Measurements from ENCODE around the gene CD207. TPM values are rescaled to one million over a fixed set of nuclear protein-coding genes. Genes with fewer than 3 reads are reported as not detected.

The CD207 gene
- total and polyA plus RNA-seq, 2 experiments from 2014 or later = not detected

DNA sequence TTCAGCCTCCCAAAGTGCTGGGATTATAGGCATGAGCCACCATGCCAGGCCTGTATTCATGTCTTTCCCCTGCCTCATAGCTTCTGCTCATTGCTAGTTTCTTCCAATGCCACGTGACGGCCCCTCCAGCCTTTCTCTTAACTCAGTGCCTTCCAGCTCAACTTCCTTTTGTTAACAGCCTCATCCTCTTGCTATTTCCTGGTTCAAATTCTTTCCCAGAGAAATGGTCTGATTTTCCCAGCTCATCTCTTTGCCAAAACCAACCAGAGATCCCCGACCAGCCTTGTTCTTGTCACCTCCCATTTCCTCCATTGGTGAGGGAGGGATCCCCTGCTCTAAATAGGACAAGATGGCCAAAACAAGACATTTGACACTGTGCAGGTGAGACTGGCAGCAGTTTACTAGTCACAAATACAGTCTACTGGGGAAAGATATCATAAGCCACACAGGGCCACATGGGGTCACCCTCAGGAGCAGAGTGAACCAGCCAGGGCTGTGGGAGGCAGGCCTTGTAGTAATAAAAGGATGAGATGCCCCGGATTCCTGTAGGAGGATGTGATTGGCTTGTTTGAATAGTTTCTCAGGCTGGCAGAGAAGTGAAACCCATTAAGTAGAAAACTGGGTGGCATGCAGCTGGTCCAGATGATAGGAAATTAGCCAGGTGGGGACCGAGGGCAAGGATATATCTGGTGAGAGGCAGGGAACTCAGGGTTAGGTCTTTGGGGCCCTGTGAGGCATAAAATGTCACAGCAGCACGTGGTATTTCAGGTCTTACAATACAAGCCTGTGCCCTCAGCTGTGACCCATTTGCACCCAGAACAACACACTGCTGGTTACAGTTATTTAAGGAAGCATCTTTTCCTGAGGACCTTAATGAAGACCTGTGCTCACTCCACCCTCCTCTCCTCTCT lies 6.4 kb downstream of the CD207 start:
- TF ChIP-seq JUNB (IDR thresholded peaks at IDR 0.05; ENCODE audit: unreplicated experiment) (no peak), POLR2AphosphoS5 (IDR thresholded peaks at IDR 0.05; ENCODE audit: low read depth) (no peak), EZH2 (IDR thresholded peaks at IDR 0.05; ENCODE audit: low read depth, unreplicated experiment) (no peak), ZNF331 (CRISPR knock-in tag; IDR thresholded peaks at IDR 0.05; ENCODE audit: low read depth) (no peak), STAT1 (IDR thresholded peaks at IDR 0.05; ENCODE audit: unreplicated experiment) (no peak), REST (IDR thresholded peaks at IDR 0.05; ENCODE audit: unreplicated experiment) (no peak), ZNF114 (CRISPR knock-in tag; IDR thresholded peaks at IDR 0.05) (no peak), NANOG (IDR thresholded peaks at IDR 0.05; ENCODE audit: borderline replicate concordance) (no peak)
- TF ChIP-seq, protein P1, sequence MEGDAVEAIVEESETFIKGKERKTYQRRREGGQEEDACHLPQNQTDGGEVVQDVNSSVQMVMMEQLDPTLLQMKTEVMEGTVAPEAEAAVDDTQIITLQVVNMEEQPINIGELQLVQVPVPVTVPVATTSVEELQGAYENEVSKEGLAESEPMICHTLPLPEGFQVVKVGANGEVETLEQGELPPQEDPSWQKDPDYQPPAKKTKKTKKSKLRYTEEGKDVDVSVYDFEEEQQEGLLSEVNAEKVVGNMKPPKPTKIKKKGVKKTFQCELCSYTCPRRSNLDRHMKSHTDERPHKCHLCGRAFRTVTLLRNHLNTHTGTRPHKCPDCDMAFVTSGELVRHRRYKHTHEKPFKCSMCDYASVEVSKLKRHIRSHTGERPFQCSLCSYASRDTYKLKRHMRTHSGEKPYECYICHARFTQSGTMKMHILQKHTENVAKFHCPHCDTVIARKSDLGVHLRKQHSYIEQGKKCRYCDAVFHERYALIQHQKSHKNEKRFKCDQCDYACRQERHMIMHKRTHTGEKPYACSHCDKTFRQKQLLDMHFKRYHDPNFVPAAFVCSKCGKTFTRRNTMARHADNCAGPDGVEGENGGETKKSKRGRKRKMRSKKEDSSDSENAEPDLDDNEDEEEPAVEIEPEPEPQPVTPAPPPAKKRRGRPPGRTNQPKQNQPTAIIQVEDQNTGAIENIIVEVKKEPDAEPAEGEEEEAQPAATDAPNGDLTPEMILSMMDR (conservative IDR thresholded peaks at IDR 0.05; ENCODE audit: low read depth in 2 of 2) = no peak
- TF ChIP-seq, protein P2, sequence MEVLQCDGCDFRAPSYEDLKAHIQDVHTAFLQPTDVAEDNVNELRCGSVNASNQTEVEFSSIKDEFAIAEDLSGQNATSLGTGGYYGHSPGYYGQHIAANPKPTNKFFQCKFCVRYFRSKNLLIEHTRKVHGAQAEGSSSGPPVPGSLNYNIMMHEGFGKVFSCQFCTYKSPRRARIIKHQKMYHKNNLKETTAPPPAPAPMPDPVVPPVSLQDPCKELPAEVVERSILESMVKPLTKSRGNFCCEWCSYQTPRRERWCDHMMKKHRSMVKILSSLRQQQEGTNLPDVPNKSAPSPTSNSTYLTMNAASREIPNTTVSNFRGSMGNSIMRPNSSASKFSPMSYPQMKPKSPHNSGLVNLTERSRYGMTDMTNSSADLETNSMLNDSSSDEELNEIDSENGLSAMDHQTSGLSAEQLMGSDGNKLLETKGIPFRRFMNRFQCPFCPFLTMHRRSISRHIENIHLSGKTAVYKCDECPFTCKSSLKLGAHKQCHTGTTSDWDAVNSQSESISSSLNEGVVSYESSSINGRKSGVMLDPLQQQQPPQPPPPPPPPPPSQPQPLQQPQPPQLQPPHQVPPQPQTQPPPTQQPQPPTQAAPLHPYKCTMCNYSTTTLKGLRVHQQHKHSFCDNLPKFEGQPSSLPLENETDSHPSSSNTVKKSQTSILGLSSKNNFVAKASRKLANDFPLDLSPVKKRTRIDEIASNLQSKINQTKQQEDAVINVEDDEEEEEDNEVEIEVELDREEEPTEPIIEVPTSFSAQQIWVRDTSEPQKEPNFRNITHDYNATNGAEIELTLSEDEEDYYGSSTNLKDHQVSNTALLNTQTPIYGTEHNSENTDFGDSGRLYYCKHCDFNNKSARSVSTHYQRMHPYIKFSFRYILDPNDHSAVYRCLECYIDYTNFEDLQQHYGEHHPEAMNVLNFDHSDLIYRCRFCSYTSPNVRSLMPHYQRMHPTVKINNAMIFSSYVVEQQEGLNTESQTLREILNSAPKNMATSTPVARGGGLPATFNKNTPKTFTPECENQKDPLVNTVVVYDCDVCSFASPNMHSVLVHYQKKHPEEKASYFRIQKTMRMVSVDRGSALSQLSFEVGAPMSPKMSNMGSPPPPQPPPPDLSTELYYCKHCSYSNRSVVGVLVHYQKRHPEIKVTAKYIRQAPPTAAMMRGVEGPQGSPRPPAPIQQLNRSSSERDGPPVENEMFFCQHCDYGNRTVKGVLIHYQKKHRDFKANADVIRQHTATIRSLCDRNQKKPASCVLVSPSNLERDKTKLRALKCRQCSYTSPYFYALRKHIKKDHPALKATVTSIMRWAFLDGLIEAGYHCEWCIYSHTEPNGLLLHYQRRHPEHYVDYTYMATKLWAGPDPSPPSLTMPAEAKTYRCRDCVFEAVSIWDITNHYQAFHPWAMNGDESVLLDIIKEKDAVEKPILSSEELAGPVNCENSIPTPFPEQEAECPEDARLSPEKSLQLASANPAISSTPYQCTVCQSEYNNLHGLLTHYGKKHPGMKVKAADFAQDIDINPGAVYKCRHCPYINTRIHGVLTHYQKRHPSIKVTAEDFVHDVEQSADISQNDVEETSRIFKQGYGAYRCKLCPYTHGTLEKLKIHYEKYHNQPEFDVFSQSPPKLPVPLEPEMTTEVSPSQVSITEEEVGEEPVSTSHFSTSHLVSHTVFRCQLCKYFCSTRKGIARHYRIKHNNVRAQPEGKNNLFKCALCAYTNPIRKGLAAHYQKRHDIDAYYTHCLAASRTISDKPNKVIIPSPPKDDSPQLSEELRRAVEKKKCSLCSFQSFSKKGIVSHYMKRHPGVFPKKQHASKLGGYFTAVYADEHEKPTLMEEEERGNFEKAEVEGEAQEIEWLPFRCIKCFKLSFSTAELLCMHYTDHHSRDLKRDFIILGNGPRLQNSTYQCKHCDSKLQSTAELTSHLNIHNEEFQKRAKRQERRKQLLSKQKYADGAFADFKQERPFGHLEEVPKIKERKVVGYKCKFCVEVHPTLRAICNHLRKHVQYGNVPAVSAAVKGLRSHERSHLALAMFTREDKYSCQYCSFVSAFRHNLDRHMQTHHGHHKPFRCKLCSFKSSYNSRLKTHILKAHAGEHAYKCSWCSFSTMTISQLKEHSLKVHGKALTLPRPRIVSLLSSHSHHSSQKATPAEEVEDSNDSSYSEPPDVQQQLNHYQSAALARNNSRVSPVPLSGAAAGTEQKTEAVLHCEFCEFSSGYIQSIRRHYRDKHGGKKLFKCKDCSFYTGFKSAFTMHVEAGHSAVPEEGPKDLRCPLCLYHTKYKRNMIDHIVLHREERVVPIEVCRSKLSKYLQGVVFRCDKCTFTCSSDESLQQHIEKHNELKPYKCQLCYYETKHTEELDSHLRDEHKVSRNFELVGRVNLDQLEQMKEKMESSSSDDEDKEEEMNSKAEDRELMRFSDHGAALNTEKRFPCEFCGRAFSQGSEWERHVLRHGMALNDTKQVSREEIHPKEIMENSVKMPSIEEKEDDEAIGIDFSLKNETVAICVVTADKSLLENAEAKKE (CRISPR knock-in tag; IDR thresholded peaks at IDR 0.05) = no peak
- Histone ChIP-seq H3K4me3 (no peak overlapping the region), H3K4me1 (ENCODE audit: insufficient read depth) (peaks cover 13% of the 10 kb centered on the region), H3K4me2 (no peak overlapping the region), H3K9me2 (ENCODE audit: insufficient read depth) (no peaks in the 10 kb centered on the region; the same call in 1 of the 2 replicates), H3K79me2 (replicated peaks; ENCODE audit: insufficient read depth) (no peaks in the 10 kb centered on the region), H4K20me1 (replicated peaks; ENCODE audit: insufficient read depth) (no peaks in the 10 kb centered on the region), H3K36me3 (ENCODE audit: insufficient read depth) (no peaks in the 10 kb centered on the region), H3K27ac (ENCODE audit: low read depth) (no peak overlapping the region), H3F3A (replicated peaks; ENCODE audit: low read depth) (no peaks in the 10 kb centered on the region), H3K27me3 (ENCODE audit: insufficient read depth) (no peaks in the 10 kb centered on the region), H2AFZ (peak overlapping the region; percentile 56; the same call in 1 of the 2 replicates)
- Mint-ChIP-seq H3K9me3 (peaks cover 3% of the 10 kb centered on the region; the same call in 2 of the 3 replicates), H3K4me1 (peaks cover 19% of the 10 kb centered on the region), H3K36me3 (ENCODE audit: low read depth) (no peaks in the 10 kb centered on the region), H3K27ac (no peak overlapping the region), H3K4me3 (no peak overlapping the region), H3K27me3 (ENCODE audit: insufficient read depth, low read depth, poor library complexity) (peaks cover 16% of the 10 kb centered on the region)
- ATAC-seq = no peak
- DNase-seq (ENCODE audit: low spot score) = no peak
